K562 (cell line): Measurements from ENCODE around the gene PDE11A.

Source experiments
- ATF3 ChIP-seq, 2 experiments: fragments of 450-650 bp in 1 of 2; sonication (generic) in 1 of 2; formaldehyde crosslinking in 1 of 2; IDR thresholded peaks in 1 of 2; conservative IDR thresholded peaks in 1 of 2; 2 replicates each; pipeline versions ENCODE4 v1.6.1 to v1.8.1; 2016 to 2023; ENCODE audit warnings: mild to moderate bottlenecking in 2 of 2, moderate library complexity in 2 of 2, inconsistent platforms in 1 of 2, missing genetic modification reagents in 1 of 2
- CHD4 ChIP-seq: fragments of 200-600 bp; sonication (generic); IDR thresholded peaks from 3 replicates; pipeline ENCODE4 v1.6.1; 2012; ENCODE audit warnings: low read depth, mild to moderate bottlenecking, mixed read lengths, low read length, inconsistent platforms; ENCODE audit not compliant: insufficient read depth, insufficient replicate concordance, poor library complexity, severe bottlenecking
- CREB3L1 ChIP-seq: fragments of 450-650 bp; IDR thresholded peaks from 2 replicates; pipeline ENCODE4 v1.6.1; 2014; ENCODE audit warnings: low read depth, mild to moderate bottlenecking, moderate library complexity, borderline replicate concordance
- DACH1 ChIP-seq: fragments of 450-650 bp; IDR thresholded peaks from 2 replicates; pipeline ENCODE4 v1.6.1; 2018; ENCODE audit not compliant: partially characterized antibody
- DIDO1 ChIP-seq: fragments of 450-650 bp; IDR thresholded peaks from 2 replicates; pipeline ENCODE4 v1.6.1; 2016; ENCODE audit warnings: low read depth, missing biosample characterization, missing genetic modification characterization
- FOXM1 ChIP-seq, 2 experiments: fragments of 450-650 bp in 1 of 2; sonication (generic) in 1 of 2; formaldehyde crosslinking in 1 of 2; IDR thresholded peaks; 2 replicates each; pipeline versions ENCODE4 v1.6.1 to v1.9.0; 2017 to 2022; ENCODE audit warnings: low read depth in 2 of 2, mild to moderate bottlenecking in 2 of 2, missing genetic modification reagents in 1 of 2, moderate library complexity in 1 of 2
- GTF2E2 ChIP-seq: fragments of 200-800 bp; sonication (Bioruptor generic); IDR thresholded peaks from 2 replicates; pipeline ENCODE4 v1.6.1; 2016; ENCODE audit warnings: missing genetic modification characterization, missing compliant biosample characterization
- NBN ChIP-seq: fragments of 450-650 bp; IDR thresholded peaks from 2 replicates; pipeline ENCODE4 v1.6.1; 2016; ENCODE audit warnings: low read depth, mild to moderate bottlenecking
- POLR2AphosphoS5 ChIP-seq: IDR thresholded peaks from 2 replicates; pipeline ENCODE4 v1.6.1; 2011; ENCODE audit warnings: mild to moderate bottlenecking, low read depth, low read length, moderate library complexity; ENCODE audit not compliant: control insufficient read depth, insufficient read depth
- TARDBP ChIP-seq: fragments of 450-650 bp; IDR thresholded peaks from 2 replicates; pipeline ENCODE4 v1.6.1; 2016
- XRCC5 ChIP-seq: fragments of 200-400 bp; formaldehyde crosslinking; IDR thresholded peaks from 2 replicates; pipeline ENCODE4 v1.6.1; 2017; ENCODE audit warnings: low read depth, mild to moderate bottlenecking, low read length
- ZBTB8A ChIP-seq: fragments of 450-650 bp; IDR thresholded peaks from 2 replicates; pipeline ENCODE4 v1.6.1; 2018; ENCODE audit warnings: mild to moderate bottlenecking, moderate library complexity; ENCODE audit not compliant: partially characterized antibody
- ZNF76 ChIP-seq: fragments of 250-450 bp; sonication (Bioruptor Pico); IDR thresholded peaks from 2 replicates; pipeline ENCODE4 v1.4.0; 2020; ENCODE audit warnings: mild to moderate bottlenecking, moderate library complexity, borderline replicate concordance
- TF ChIP-seq, protein P1 (sequence below), 3 experiments: IDR thresholded peaks in 2 of 3; conservative IDR thresholded peaks in 1 of 3; 2 replicates each; pipeline ENCODE4 v1.5.1; 2011 to 2012; ENCODE audit warnings: low read length in 3 of 3, mild to moderate bottlenecking in 3 of 3, control low read depth in 2 of 3, improper control_type of control experiment in 1 of 3, inconsistent platforms in 1 of 3, low read depth in 1 of 3, mixed read lengths in 1 of 3, moderate library complexity in 1 of 3; ENCODE audit not compliant: insufficient read depth in 2 of 3

DNA sequence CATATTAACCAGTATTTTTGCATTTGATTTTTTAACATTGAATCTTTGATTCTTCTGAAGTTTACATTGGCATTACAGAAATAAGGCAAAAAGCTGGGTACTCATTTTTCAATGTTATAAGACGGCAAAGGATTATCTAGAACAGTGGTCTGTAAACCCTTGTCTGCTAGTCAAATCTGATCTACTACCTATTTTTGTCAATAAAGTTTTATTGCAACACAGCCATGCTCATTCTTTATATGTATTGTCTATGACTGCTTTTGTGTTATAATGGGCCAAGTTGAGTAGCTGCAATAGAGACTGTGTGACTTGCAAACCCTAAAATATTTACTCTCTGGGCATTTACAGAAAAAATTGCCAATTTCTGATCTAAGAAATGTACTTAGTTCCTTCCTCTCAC is 181.0 kb downstream of the PDE11A start:
- TF ChIP-seq ATF3 (IDR thresholded peaks at IDR 0.05) (no peak), ATF3 (CRISPR knock-in tag; conservative IDR thresholded peaks at IDR 0.05) (no peak), CREB3L1 (no peak), NBN (no peak), DIDO1 (no peak), POLR2AphosphoS5 (no peak), TARDBP (no peak), CHD4 (no peak), GTF2E2 (no peak), XRCC5 (no peak), ZBTB8A (no peak), DACH1 (no peak), FOXM1 (IDR thresholded peaks at IDR 0.05; ENCODE audit: low read depth) (no peak), FOXM1 (CRISPR knock-in tag; IDR thresholded peaks at IDR 0.05; ENCODE audit: low read depth) (no peak), ZNF76 (CRISPR knock-in tag) (no peak)
- TF ChIP-seq, protein P1, sequence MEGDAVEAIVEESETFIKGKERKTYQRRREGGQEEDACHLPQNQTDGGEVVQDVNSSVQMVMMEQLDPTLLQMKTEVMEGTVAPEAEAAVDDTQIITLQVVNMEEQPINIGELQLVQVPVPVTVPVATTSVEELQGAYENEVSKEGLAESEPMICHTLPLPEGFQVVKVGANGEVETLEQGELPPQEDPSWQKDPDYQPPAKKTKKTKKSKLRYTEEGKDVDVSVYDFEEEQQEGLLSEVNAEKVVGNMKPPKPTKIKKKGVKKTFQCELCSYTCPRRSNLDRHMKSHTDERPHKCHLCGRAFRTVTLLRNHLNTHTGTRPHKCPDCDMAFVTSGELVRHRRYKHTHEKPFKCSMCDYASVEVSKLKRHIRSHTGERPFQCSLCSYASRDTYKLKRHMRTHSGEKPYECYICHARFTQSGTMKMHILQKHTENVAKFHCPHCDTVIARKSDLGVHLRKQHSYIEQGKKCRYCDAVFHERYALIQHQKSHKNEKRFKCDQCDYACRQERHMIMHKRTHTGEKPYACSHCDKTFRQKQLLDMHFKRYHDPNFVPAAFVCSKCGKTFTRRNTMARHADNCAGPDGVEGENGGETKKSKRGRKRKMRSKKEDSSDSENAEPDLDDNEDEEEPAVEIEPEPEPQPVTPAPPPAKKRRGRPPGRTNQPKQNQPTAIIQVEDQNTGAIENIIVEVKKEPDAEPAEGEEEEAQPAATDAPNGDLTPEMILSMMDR (IDR thresholded peaks at IDR 0.05 in 2 of 3, conservative IDR thresholded peaks at IDR 0.05 in 1 of 3; ENCODE audit: insufficient read depth in 2 of 3, low read depth in 1 of 3, low read length in 3 of 3), result no peak
